Endodermal cell (in vitro differentiated cells): ENCODE results near the gene IL36A. TPM values are rescaled to one million over a fixed set of nuclear protein-coding genes. Genes with fewer than 3 reads are reported as not detected.

Experiments used
- DNase-seq: peaks from one replicate; pipeline ENCODE4 v3.0.0-alpha.2; 2017
- H3K27ac ChIP-seq: 2 replicates; pipeline ENCODE4 v1.5.1; 2013; ENCODE audit warnings: mild to moderate bottlenecking, low read depth, low read length, moderate library complexity
- H3K27me3 ChIP-seq: 2 replicates; pipeline ENCODE4 v1.6.1; 2013; ENCODE audit warnings: mild to moderate bottlenecking, low read length, moderate library complexity; ENCODE audit not compliant: insufficient read depth, control insufficient read depth, poor library complexity, severe bottlenecking
- H3K36me3 ChIP-seq: 2 replicates; pipeline ENCODE4 v1.7.0; 2013; ENCODE audit warnings: mild to moderate bottlenecking, low read length, moderate library complexity; ENCODE audit not compliant: control insufficient read depth, insufficient read depth
- H3K4me1 ChIP-seq: one replicate; pipeline ENCODE4 v1.7.0; 2013; ENCODE audit warnings: low read length; ENCODE audit not compliant: control insufficient read depth, insufficient read depth
- H3K4me3 ChIP-seq: 2 replicates; pipeline ENCODE4 v1.5.1; 2013; ENCODE audit warnings: mild to moderate bottlenecking, low read length, moderate library complexity
- H3K9ac ChIP-seq: 2 replicates; pipeline ENCODE4 v1.6.1; 2013; ENCODE audit warnings: mild to moderate bottlenecking, low read length, moderate library complexity; ENCODE audit not compliant: poor library complexity, severe bottlenecking; ENCODE audit errors: extremely low read depth
- H3K9me3 ChIP-seq: 2 replicates; pipeline ENCODE4 v1.6.1; 2013; ENCODE audit warnings: mild to moderate bottlenecking, low read length, moderate library complexity; ENCODE audit not compliant: control insufficient read depth
- H3K27ac Mint-ChIP-seq: 2 replicates; pipeline ENCODE4 v1.8.0; 2020; ENCODE audit warnings: mixed read lengths
- H3K27me3 Mint-ChIP-seq: 2 replicates; pipeline ENCODE4 v1.8.0; 2021; ENCODE audit warnings: mild to moderate bottlenecking, mixed read lengths; ENCODE audit not compliant: insufficient read depth
- H3K36me3 Mint-ChIP-seq: 2 replicates; pipeline ENCODE4 v1.8.0; 2020; ENCODE audit warnings: low read depth, mixed read lengths
- H3K4me1 Mint-ChIP-seq: 2 replicates; pipeline ENCODE4 v1.8.0; 2020; ENCODE audit warnings: mixed read lengths
- H3K4me3 Mint-ChIP-seq: 2 replicates; pipeline ENCODE4 v1.8.0; 2020; ENCODE audit warnings: mild to moderate bottlenecking, moderate library complexity, mixed read lengths
- H3K9me3 Mint-ChIP-seq: 2 replicates; pipeline ENCODE4 v1.8.0; 2020; ENCODE audit warnings: mild to moderate bottlenecking, mixed read lengths
- WGBS, 2 experiments: methylation state at CpG; one replicate each; pipeline versions ENCODE4 v1.1.5 to v1.1.7; 2013; ENCODE audit warnings: missing lambda C conversion rate in 2 of 2, mixed read lengths in 1 of 2; ENCODE audit not compliant: insufficient coverage in 1 of 2, insufficient read length in 1 of 2; 5-methylcytosine and 5-hydroxymethylcytosine counted together
- total RNA-seq, 2 donors: library from RNA; stranded (reverse); fragmentation: NEBNext Ultra II Directional in 1 of 2; extraction: Animal tissue kit (Norgen Biotek cat#: 25700) in 1 of 2; gene quantifications; 2 replicates in 1 of 2; 3 replicates in 1 of 2; pipeline ENCODE4 v1.2.1, GENCODE V29; 2021
- TF ChIP-seq, protein P1 (sequence below): fragments of 200-600 bp; sonication (generic); conservative IDR thresholded peaks from 2 replicates; pipeline ENCODE4 v1.5.0; 2021; ENCODE audit warnings: antibody characterized with exemption, mild to moderate bottlenecking

The IL36A gene
- total RNA-seq, 2 donors from 2014 or later: not detected

GRCh38 chr2:113032737-113033136 lies 27.5 kb downstream of the IL36A start:
- TF ChIP-seq, protein P1, sequence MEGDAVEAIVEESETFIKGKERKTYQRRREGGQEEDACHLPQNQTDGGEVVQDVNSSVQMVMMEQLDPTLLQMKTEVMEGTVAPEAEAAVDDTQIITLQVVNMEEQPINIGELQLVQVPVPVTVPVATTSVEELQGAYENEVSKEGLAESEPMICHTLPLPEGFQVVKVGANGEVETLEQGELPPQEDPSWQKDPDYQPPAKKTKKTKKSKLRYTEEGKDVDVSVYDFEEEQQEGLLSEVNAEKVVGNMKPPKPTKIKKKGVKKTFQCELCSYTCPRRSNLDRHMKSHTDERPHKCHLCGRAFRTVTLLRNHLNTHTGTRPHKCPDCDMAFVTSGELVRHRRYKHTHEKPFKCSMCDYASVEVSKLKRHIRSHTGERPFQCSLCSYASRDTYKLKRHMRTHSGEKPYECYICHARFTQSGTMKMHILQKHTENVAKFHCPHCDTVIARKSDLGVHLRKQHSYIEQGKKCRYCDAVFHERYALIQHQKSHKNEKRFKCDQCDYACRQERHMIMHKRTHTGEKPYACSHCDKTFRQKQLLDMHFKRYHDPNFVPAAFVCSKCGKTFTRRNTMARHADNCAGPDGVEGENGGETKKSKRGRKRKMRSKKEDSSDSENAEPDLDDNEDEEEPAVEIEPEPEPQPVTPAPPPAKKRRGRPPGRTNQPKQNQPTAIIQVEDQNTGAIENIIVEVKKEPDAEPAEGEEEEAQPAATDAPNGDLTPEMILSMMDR: no peak
- no peaks in the 10 kb centered on the region for H3K4me1 ChIP-seq
- H3K9me3 ChIP-seq: no peaks in the 10 kb centered on the region
- H3K4me3 ChIP-seq: no peak overlapping the region
- H3K27ac Mint-ChIP-seq: no peak overlapping the region
- H3K36me3 Mint-ChIP-seq: no peaks in the 10 kb centered on the region
- no peak for DNase-seq
- no peak overlapping the region for H3K4me3 Mint-ChIP-seq
- no peak overlapping the region for H3K9ac ChIP-seq
- no peaks in the 10 kb centered on the region for H3K36me3 ChIP-seq
- H3K9me3 Mint-ChIP-seq: no peaks in the 10 kb centered on the region
- no peaks in the 10 kb centered on the region for H3K4me1 Mint-ChIP-seq
- H3K27me3 ChIP-seq: peaks cover 50% of the 10 kb centered on the region
- no peak overlapping the region for H3K27ac ChIP-seq
- peaks cover 36% of the 10 kb centered on the region for H3K27me3 Mint-ChIP-seq
- 93 to 100% methylated on average over 1 of the region's 1 CpG for WGBS, 2 experiments

- WGBS, 2 experiments: 78 to 86% methylated on average over 3 of the region's 3 CpGs
Measured at GRCh38 chr2:113034016-113034415, 28.8 kb downstream of the IL36A start.

DNA sequence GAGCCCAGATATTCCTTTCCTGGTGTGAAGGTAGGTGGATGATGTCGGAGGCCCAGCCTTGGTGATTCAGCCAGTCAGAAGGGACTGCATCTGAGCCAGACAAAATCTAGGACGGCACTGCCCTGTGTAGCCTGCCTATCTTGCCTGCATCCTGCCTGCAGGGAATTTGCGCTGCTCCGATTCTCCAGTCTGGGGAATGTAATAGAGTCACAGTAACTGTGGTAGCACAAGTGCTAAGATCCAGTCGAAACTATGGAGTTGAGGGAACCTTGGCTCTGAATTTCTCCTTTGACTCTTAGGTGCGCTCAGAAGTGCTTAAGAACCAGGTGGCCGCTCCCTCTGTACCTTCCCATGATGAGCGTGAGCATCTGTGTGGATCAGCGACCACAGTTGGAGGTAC lies 31.5 kb downstream of the IL36A start:
- no peak overlapping the region for H3K4me3 ChIP-seq
- H3K36me3 ChIP-seq: no peaks in the 10 kb centered on the region
- Mint-ChIP-seq H3K4me3 (no peak overlapping the region), H3K27ac (no peak overlapping the region), H3K36me3 (no peaks in the 10 kb centered on the region), H3K4me1 (peaks cover 2% of the 10 kb centered on the region), H3K27me3 (peaks cover 19% of the 10 kb centered on the region), H3K9me3 (no peaks in the 10 kb centered on the region)
- peaks cover 30% of the 10 kb centered on the region for H3K27me3 ChIP-seq
- 93 to 100% methylated on average over 9 of the region's 9 CpGs for WGBS, 2 experiments
- DNase-seq: no peak
- TF ChIP-seq, protein P1: no peak
- no peaks in the 10 kb centered on the region for H3K4me1 ChIP-seq
- H3K27ac ChIP-seq: no peak overlapping the region
- H3K9me3 ChIP-seq: no peaks in the 10 kb centered on the region
- H3K9ac ChIP-seq: no peak overlapping the region

More at GRCh38 chr2:113034016-113034415, 28.8 kb downstream of the IL36A start:
- no peak overlapping the region for H3K27ac Mint-ChIP-seq
- H3K9me3 Mint-ChIP-seq: no peaks in the 10 kb centered on the region
- H3K4me1 Mint-ChIP-seq: no peaks in the 10 kb centered on the region
- Histone ChIP-seq H3K9ac (no peak overlapping the region), H3K4me3 (no peak overlapping the region), H3K27me3 (peaks cover 37% of the 10 kb centered on the region), H3K36me3 (no peaks in the 10 kb centered on the region), H3K4me1 (no peaks in the 10 kb centered on the region), H3K27ac (no peak overlapping the region), H3K9me3 (no peaks in the 10 kb centered on the region)
- TF ChIP-seq, protein P1: no peak
- H3K27me3 Mint-ChIP-seq: peaks cover 25% of the 10 kb centered on the region
- DNase-seq: no peak
- no peaks in the 10 kb centered on the region for H3K36me3 Mint-ChIP-seq
- no peak overlapping the region for H3K4me3 Mint-ChIP-seq
